ENCODE data around the gene SLC12A5. TPM values are rescaled to one million over a fixed set of nuclear protein-coding genes. Genes with fewer than 3 reads are reported as not detected.

Gene SLC12A5
- total RNA-seq, 1 donor from 2014 or later: 10.4 TPM

DNA sequence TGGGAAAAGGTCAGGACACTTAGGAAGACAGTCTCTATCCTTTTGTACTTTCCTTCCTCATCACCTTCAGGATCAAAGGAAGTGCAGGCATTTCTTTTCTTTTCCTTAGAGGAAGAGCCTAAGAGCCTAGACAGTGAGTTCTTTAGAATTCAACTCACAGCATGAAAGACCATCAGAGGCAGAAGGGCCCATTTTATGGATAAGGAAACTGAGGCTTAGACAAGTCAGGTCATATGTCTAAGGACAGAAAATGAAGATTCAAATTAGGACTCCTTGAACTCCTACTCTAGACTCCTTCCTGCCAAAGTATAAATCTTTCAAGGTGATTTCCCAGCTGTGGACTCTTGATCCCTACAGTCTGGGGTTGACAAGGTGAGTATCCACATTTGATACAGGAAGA lies 20.8 kb downstream of the SLC12A5 start:
- H3K27me3 Mint-ChIP-seq (ENCODE audit: unreplicated experiment): peaks cover 17% of the 10 kb centered on the region
- H3K4me1 Mint-ChIP-seq (ENCODE audit: low read depth, unreplicated experiment): peaks cover 2% of the 10 kb centered on the region
- peaks cover 11% of the 10 kb centered on the region for H3K36me3 Mint-ChIP-seq (ENCODE audit: unreplicated experiment)
- TF ChIP-seq, protein P1, sequence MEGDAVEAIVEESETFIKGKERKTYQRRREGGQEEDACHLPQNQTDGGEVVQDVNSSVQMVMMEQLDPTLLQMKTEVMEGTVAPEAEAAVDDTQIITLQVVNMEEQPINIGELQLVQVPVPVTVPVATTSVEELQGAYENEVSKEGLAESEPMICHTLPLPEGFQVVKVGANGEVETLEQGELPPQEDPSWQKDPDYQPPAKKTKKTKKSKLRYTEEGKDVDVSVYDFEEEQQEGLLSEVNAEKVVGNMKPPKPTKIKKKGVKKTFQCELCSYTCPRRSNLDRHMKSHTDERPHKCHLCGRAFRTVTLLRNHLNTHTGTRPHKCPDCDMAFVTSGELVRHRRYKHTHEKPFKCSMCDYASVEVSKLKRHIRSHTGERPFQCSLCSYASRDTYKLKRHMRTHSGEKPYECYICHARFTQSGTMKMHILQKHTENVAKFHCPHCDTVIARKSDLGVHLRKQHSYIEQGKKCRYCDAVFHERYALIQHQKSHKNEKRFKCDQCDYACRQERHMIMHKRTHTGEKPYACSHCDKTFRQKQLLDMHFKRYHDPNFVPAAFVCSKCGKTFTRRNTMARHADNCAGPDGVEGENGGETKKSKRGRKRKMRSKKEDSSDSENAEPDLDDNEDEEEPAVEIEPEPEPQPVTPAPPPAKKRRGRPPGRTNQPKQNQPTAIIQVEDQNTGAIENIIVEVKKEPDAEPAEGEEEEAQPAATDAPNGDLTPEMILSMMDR (IDR thresholded peaks at IDR 0.05; ENCODE audit: partially characterized antibody, unreplicated experiment): no peak
- H3K4me3 Mint-ChIP-seq (ENCODE audit: unreplicated experiment): no peak overlapping the region
- H3K27ac Mint-ChIP-seq (ENCODE audit: unreplicated experiment): no peak overlapping the region
- DNase-seq: no peak
- H3K9me3 Mint-ChIP-seq (ENCODE audit: unreplicated experiment): no peaks in the 10 kb centered on the region

DNA sequence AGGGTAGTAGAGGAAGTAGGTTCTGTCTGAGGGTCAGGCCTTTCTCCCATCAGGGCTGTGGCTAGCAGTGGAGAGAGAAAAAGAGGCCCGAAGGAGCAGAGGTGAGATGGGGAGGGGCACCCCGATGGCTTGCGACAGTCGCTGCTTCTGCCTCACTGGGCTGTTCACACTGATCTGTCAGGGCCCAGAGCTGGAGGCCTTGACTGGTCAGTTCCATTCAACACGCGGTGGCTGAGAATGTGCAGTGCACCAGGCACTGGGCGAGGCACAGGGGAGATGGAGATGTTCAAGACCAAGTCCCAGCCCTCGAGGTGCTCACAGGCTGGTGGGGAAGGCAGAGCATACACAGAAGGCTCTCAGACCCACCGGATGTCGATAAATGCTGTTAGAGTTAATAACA lies 21.4 kb downstream of the SLC12A5 start:
- Mint-ChIP-seq H3K36me3 (ENCODE audit: unreplicated experiment) (peaks cover 15% of the 10 kb centered on the region), H3K27me3 (ENCODE audit: unreplicated experiment) (peaks cover 21% of the 10 kb centered on the region)

DNA sequence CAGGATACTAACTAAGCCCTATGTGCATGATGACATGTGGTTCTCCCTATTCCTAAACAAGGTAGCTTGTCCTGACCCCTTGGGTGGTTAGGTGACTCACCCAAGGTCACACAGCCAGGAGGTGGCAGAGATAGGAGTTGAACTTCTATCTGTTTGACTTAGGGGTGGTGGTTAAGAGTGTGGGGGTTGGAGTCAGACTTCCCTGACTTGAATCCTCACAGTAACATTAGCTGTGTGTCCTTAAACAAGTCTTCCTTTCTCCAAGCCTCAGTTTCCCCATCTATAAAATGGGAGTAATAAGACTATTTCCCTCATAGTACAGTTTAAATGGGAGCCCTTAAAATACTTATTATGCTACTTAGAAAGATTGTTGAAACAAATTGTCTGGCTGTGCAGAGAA lies 21.9 kb downstream of the SLC12A5 start:
- H3K9me3 Mint-ChIP-seq (ENCODE audit: unreplicated experiment): peaks cover 3% of the 10 kb centered on the region
- TF ChIP-seq, protein P1 (IDR thresholded peaks at IDR 0.05; ENCODE audit: partially characterized antibody, unreplicated experiment): no peak
- H3K4me3 Mint-ChIP-seq (ENCODE audit: unreplicated experiment): no peak overlapping the region
- peaks cover 25% of the 10 kb centered on the region for H3K27me3 Mint-ChIP-seq (ENCODE audit: unreplicated experiment)
- peaks cover 4% of the 10 kb centered on the region for H3K4me1 Mint-ChIP-seq (ENCODE audit: low read depth, unreplicated experiment)
- H3K36me3 Mint-ChIP-seq (ENCODE audit: unreplicated experiment): peaks cover 19% of the 10 kb centered on the region
- no peak for DNase-seq
- no peak overlapping the region for H3K27ac Mint-ChIP-seq (ENCODE audit: unreplicated experiment)

More for the DNA sequence above, 21.4 kb downstream of the SLC12A5 start:
- Mint-ChIP-seq H3K4me1 (ENCODE audit: low read depth, unreplicated experiment) (peaks cover 2% of the 10 kb centered on the region), H3K9me3 (ENCODE audit: unreplicated experiment) (peaks cover 3% of the 10 kb centered on the region), H3K4me3 (ENCODE audit: unreplicated experiment) (no peak overlapping the region), H3K27ac (ENCODE audit: unreplicated experiment) (no peak overlapping the region)
- no peak for DNase-seq
- TF ChIP-seq, protein P1 (IDR thresholded peaks at IDR 0.05; ENCODE audit: partially characterized antibody, unreplicated experiment): no peak

GRCh38 chr20:46051556-46052308 lies 22.7 kb downstream of the SLC12A5 start:
- TF ChIP-seq, protein P1 (IDR thresholded peaks at IDR 0.05; ENCODE audit: partially characterized antibody, unreplicated experiment): no peak
- H3K4me1 Mint-ChIP-seq (ENCODE audit: low read depth, unreplicated experiment): peaks cover 1% of the 10 kb centered on the region
- peaks cover 3% of the 10 kb centered on the region for H3K9me3 Mint-ChIP-seq (ENCODE audit: unreplicated experiment)
- H3K27ac Mint-ChIP-seq (ENCODE audit: unreplicated experiment): no peak overlapping the region
- H3K36me3 Mint-ChIP-seq (ENCODE audit: unreplicated experiment): peaks cover 16% of the 10 kb centered on the region
- no peak overlapping the region for H3K4me3 Mint-ChIP-seq (ENCODE audit: unreplicated experiment)
- DNase-seq: no peak
- peaks cover 26% of the 10 kb centered on the region for H3K27me3 Mint-ChIP-seq (ENCODE audit: unreplicated experiment)

DNA sequence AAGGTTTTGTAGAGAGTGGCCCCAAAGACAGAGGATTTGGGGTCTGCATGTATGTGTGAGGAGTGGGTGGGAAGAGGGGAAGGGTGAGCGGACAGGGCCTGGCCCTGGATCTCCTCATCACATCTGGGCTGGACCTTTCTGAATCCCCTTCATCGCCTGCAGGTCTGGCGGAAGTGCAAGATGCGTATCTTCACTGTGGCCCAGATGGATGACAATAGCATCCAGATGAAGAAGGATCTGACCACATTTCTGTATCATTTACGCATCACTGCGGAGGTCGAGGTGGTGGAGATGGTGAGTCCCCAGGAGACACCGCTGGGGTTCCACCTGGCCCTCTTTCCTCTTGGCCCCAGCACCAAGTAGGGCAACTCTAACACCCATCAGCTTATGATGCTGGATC lies 24.4 kb downstream of the SLC12A5 start:
- Mint-ChIP-seq H3K4me1 (ENCODE audit: low read depth, unreplicated experiment) (peaks cover 1% of the 10 kb centered on the region), H3K27ac (ENCODE audit: unreplicated experiment) (no peak overlapping the region), H3K36me3 (ENCODE audit: unreplicated experiment) (peaks cover 20% of the 10 kb centered on the region), H3K27me3 (ENCODE audit: unreplicated experiment) (peaks cover 31% of the 10 kb centered on the region), H3K9me3 (ENCODE audit: unreplicated experiment) (peaks cover 3% of the 10 kb centered on the region), H3K4me3 (ENCODE audit: unreplicated experiment) (no peak overlapping the region)
- TF ChIP-seq, protein P1 (IDR thresholded peaks at IDR 0.05; ENCODE audit: partially characterized antibody, unreplicated experiment): no peak
- no peak for DNase-seq
